H1 (cell line): ENCODE measurements around the gene USB1. TPM values are rescaled to one million over a fixed set of nuclear protein-coding genes. Genes with fewer than 3 reads are reported as not detected.

Experiments used
- CTCF ChIA-PET: fragments of 300-600 bp; sonication (Branson Sonifier 250); formaldehyde crosslinking; loops from one replicate; lab custom pipeline; 2021; ENCODE audit not compliant: partially characterized antibody; lab: Charles Lee
- POLR2A ChIA-PET: fragments of 300-600 bp; sonication (Branson Sonifier 250); formaldehyde crosslinking; loops from one replicate; lab custom pipeline; 2021; ENCODE audit warnings: inconsistent platforms; ENCODE audit not compliant: partially characterized antibody; lab: Charles Lee
- DNase-seq, 2 experiments: peaks; one replicate each; pipeline versions ENCODE4 v3.0.0 to v3.0.0-alpha.2; 2010 to 2022; ENCODE audit warnings: low spot score in 2 of 2, low read depth in 1 of 2, mixed read lengths in 1 of 2
- FAIRE-seq: peaks from 2 replicates; lab custom pipeline; 2011; peaks lifted over from hg19 to GRCh38; lab: Jason Lieb, UNC
- H2AFZ ChIP-seq: 2 replicates; pipeline ENCODE4 v1.8.1; 2012; ENCODE audit warnings: low read length, inconsistent platforms
- H2AK5ac ChIP-seq: 2 replicates; pipeline ENCODE4 v1.6.1; 2013; ENCODE audit warnings: low read depth, low read length
- H2BK120ac ChIP-seq: replicated peaks from 2 replicates; pipeline ENCODE3; 2013; ENCODE audit warnings: low read depth, low read length, inconsistent platforms
- H2BK12ac ChIP-seq: 2 replicates; pipeline ENCODE4 v1.6.1; 2013; ENCODE audit warnings: low read depth, low read length
- H2BK15ac ChIP-seq: 2 replicates; pipeline ENCODE4 v1.6.1; 2013; ENCODE audit warnings: low read length
- H2BK20ac ChIP-seq: 2 replicates; pipeline ENCODE4 v1.6.1; 2013; ENCODE audit warnings: low read length
- H2BK5ac ChIP-seq: 2 replicates; pipeline ENCODE4 v1.6.1; 2013; ENCODE audit warnings: low read depth, low read length
- H3K14ac ChIP-seq: 2 replicates; pipeline ENCODE4 v1.6.1; 2013; ENCODE audit warnings: inconsistent platforms; ENCODE audit not compliant: insufficient read length
- H3K18ac ChIP-seq: 2 replicates; pipeline ENCODE4 v1.6.1; 2013; ENCODE audit warnings: low read length; ENCODE audit errors: extremely low read depth
- H3K23ac ChIP-seq: 2 replicates; pipeline ENCODE4 v1.6.1; 2013; ENCODE audit warnings: inconsistent platforms; ENCODE audit not compliant: insufficient read length
- H3K23me2 ChIP-seq: 2 replicates; pipeline ENCODE4 v1.6.1; 2013; ENCODE audit warnings: low read depth, low read length
- H3K27ac ChIP-seq: 2 replicates; pipeline ENCODE4 v1.6.1; 2011; ENCODE audit warnings: low read depth, low read length, inconsistent platforms
- H3K27me3 ChIP-seq, 4 experiments: replicated peaks in 1 of 4; 1 replicate in 1 of 4; 2 replicates in 3 of 4; pipeline versions ENCODE4 v1.6.1 to v1.8.1; 2011 to 2013; ENCODE audit warnings: low read length in 3 of 4, mild to moderate bottlenecking in 3 of 4, inconsistent platforms in 2 of 4, mixed read lengths in 2 of 4, moderate library complexity in 1 of 4; ENCODE audit not compliant: control insufficient read depth in 3 of 4, insufficient read depth in 3 of 4; ENCODE audit errors: extremely low read depth in 1 of 4
- H3K36me3 ChIP-seq, 4 experiments: 2 replicates each; pipeline versions ENCODE4 v1.6.1 to v1.8.1; 2011 to 2013; ENCODE audit warnings: mild to moderate bottlenecking in 4 of 4, low read length in 3 of 4, moderate library complexity in 2 of 4, control low read depth in 1 of 4, inconsistent platforms in 1 of 4; ENCODE audit not compliant: insufficient read depth in 4 of 4, control insufficient read depth in 2 of 4
- H3K4ac ChIP-seq: replicated peaks from 2 replicates; pipeline ENCODE3; 2013; ENCODE audit warnings: low read length, low read depth, mixed read lengths, inconsistent platforms; ENCODE audit not compliant: insufficient read length
- H3K4me1 ChIP-seq, 4 experiments: replicated peaks in 1 of 4; 1 replicate in 1 of 4; 2 replicates in 3 of 4; pipeline versions ENCODE4 v1.6.1 to v1.8.1; 2011 to 2013; ENCODE audit warnings: low read length in 3 of 4, inconsistent platforms in 2 of 4, mixed read lengths in 1 of 4; ENCODE audit not compliant: insufficient read depth in 4 of 4, control insufficient read depth in 3 of 4
- H3K4me2 ChIP-seq, 2 experiments: 2 replicates each; pipeline versions ENCODE4 v1.6.1 to v1.8.1; 2011 to 2013; ENCODE audit warnings: low read depth in 2 of 2, low read length in 2 of 2, control low read depth in 1 of 2, inconsistent platforms in 1 of 2, mild to moderate bottlenecking in 1 of 2; ENCODE audit not compliant: insufficient read depth in 1 of 2
- H3K4me3 ChIP-seq, 4 experiments: fragments of 200-600, 300-600 bp in 1 of 4; sonication (generic), shearing (Covaris generic), sonication (Bioruptor Twin) in 1 of 4; 2 replicates each; pipeline versions ENCODE4 v1.5.1 to v1.8.1; 2011 to 2016; ENCODE audit warnings: low read length in 4 of 4, low read depth in 3 of 4, control low read depth in 2 of 4, inconsistent platforms in 2 of 4, mild to moderate bottlenecking in 2 of 4, mixed read lengths in 1 of 4, moderate library complexity in 1 of 4; ENCODE audit not compliant: insufficient read depth in 2 of 4; ENCODE audit errors: extremely low read depth in 1 of 4
- H3K56ac ChIP-seq: replicated peaks from 2 replicates; pipeline ENCODE3; 2013; ENCODE audit warnings: low read depth, mild to moderate bottlenecking, mixed read lengths, low read length, inconsistent platforms; ENCODE audit not compliant: insufficient read length
- H3K79me1 ChIP-seq: 2 replicates; pipeline ENCODE4 v1.6.1; 2013; ENCODE audit warnings: low read depth, low read length, control low read depth
- H3K79me2 ChIP-seq, 2 experiments: 2 replicates each; pipeline versions ENCODE4 v1.6.1 to v1.8.1; 2012 to 2013; ENCODE audit warnings: low read length in 2 of 2, mild to moderate bottlenecking in 2 of 2, inconsistent platforms in 1 of 2; ENCODE audit not compliant: insufficient read depth in 2 of 2, control insufficient read depth in 1 of 2
- H3K9ac ChIP-seq, 4 experiments: replicated peaks in 1 of 4; 1 replicate in 1 of 4; 2 replicates in 3 of 4; pipeline versions ENCODE4 v1.6.1 to v1.8.1; 2011 to 2013; ENCODE audit warnings: low read depth in 3 of 4, low read length in 3 of 4, control low read depth in 2 of 4, mild to moderate bottlenecking in 2 of 4, moderate library complexity in 2 of 4, inconsistent platforms in 1 of 4; ENCODE audit errors: extremely low read depth in 1 of 4
- H3K9me3 ChIP-seq, 2 experiments: 2 replicates each; pipeline versions ENCODE4 v1.6.1 to v1.8.1; 2012 to 2013; ENCODE audit warnings: mild to moderate bottlenecking in 2 of 2, moderate library complexity in 2 of 2, control low read depth in 1 of 2, inconsistent platforms in 1 of 2, low read depth in 1 of 2, low read length in 1 of 2, mixed read lengths in 1 of 2; ENCODE audit not compliant: insufficient read depth in 2 of 2
- H4K20me1 ChIP-seq, 2 experiments: replicated peaks in 1 of 2; 2 replicates each; pipeline versions ENCODE3 to v1.8.1; 2011 to 2013; ENCODE audit warnings: inconsistent platforms in 2 of 2, low read length in 2 of 2, mild to moderate bottlenecking in 1 of 2; ENCODE audit not compliant: insufficient read depth in 2 of 2, control insufficient read depth in 1 of 2
- H4K5ac ChIP-seq: 2 replicates; pipeline ENCODE4 v1.6.1; 2013; ENCODE audit warnings: low read length, low read depth, mixed read lengths, inconsistent platforms; ENCODE audit not compliant: insufficient read length
- H4K8ac ChIP-seq: 2 replicates; pipeline ENCODE4 v1.8.0; 2013; ENCODE audit warnings: mild to moderate bottlenecking, moderate library complexity, low read length, inconsistent platforms; ENCODE audit not compliant: insufficient read depth; ENCODE audit errors: extremely low read depth
- H4K91ac ChIP-seq: replicated peaks from 2 replicates; pipeline ENCODE3; 2013; ENCODE audit warnings: low read length, mixed read lengths, inconsistent platforms; ENCODE audit not compliant: insufficient read length
- RBBP5 ChIP-seq: IDR thresholded peaks from 2 replicates; pipeline ENCODE4 v1.7.1; 2012; ENCODE audit warnings: low read depth, mild to moderate bottlenecking, inconsistent platforms, low read length, moderate library complexity, borderline replicate concordance
- SRF ChIP-seq: IDR thresholded peaks from 2 replicates; pipeline ENCODE4 v1.6.1; 2011; ENCODE audit warnings: mild to moderate bottlenecking, low read depth, low read length, moderate library complexity
- WGBS, 2 experiments: shearing (Covaris generic) in 1 of 2; methylation state at CpG; one replicate each; pipeline versions ENCODE4 v1.1.6 to v1.1.7; 2013 to 2015; ENCODE audit warnings: low lambda C conversion rate in 2 of 2, mixed read lengths in 2 of 2, inconsistent platforms in 1 of 2, low coverage in 1 of 2, missing lambda C conversion rate in 1 of 2; ENCODE audit not compliant: insufficient replicate concordance in 2 of 2, insufficient coverage in 1 of 2, insufficient read length in 1 of 2; ENCODE audit errors: extremely low coverage in 1 of 2, missing lambda C conversion rate in 1 of 2; 5-methylcytosine and 5-hydroxymethylcytosine counted together
- polyA plus RNA-seq, 7 experiments: library from polyadenylated mRNA; depleted of rRNA in 3 of 7; stranded (reverse) in 5 of 7; unstranded in 2 of 7; fragments of >200 nt in 5 of 7; fragments of 200-250 nt in 2 of 7; gene quantifications; 1 replicate in 5 of 7; 2 replicates in 1 of 7; 4 replicates in 1 of 7; pipeline versions ENCODE4 v1.2.1 to v1.2.3, GENCODE V29; 2011 to 2013; ENCODE audit warnings: missing spikeins in 2 of 7, mixed read lengths in 2 of 7
- total RNA-seq: library from RNA; stranded (reverse); fragmentation: NEBNext Ultra II Directional; extraction: Animal tissue kit (Norgen Biotek cat#: 25700); gene quantifications from 2 replicates; pipeline ENCODE4 v1.2.1, GENCODE V29; 2021

The USB1 gene
- total and polyA plus RNA-seq, 2 of the 8 experiments (the other 6 are each of a cell fraction or from before 2014, with no cell fraction given): 65.4 to 75.9 TPM

DNA sequence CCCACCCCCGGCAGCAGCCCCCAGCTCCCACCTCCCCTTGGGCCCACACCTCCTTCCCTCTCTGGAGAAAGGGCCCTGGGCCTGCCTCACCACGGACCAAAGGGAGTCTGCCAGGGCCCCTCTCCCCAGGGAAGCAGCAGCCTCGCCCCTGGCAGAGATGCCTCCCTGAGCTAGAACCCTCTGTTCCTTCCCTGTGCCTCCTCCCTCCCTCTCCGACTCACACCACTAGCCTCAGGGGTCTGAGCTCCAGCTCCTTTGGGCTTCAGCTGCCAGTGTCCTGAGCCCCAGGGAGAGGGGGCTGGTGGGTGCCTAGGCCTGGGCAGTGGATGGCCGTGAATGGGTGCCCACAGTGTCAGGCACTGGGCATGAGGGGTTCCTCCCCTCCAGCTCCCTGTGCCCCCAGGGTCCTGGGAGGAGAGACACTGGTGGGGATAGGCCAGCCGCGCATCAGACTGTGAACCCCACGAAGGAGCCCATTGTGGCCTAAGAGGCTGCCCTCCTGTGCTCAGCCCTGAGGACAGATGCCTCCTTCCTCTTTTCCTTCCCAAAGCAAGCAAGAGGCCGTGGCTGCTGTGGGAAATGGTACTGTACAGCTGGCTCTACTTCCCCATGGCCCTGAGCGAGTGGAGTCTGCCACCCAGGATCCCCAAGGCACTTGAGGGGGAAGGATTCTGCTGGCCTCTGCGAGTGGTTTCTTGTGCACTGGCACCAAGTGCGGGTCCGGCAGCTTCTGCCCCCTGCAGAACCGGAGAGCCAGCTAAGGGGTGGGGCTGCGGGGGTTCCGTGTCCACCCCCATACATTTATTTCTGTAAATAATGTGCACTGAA is 45.1 kb downstream of the USB1 start:
- H3K9me3 ChIP-seq: no peaks in the 10 kb centered on the region
- no peak overlapping the region for H2AFZ ChIP-seq
- no peaks in the 10 kb centered on the region for H3K79me2 ChIP-seq
- no peak overlapping the region for H4K5ac ChIP-seq
- H3K4me3 ChIP-seq: no peak overlapping the region
- no peaks in the 10 kb centered on the region for H3K79me1 ChIP-seq
- H3K9ac ChIP-seq: no peak overlapping the region
- no peaks in the 10 kb centered on the region for H3K27me3 ChIP-seq
- H2BK20ac ChIP-seq: no peak overlapping the region
- no peak overlapping the region for H3K27ac ChIP-seq
- H3K56ac ChIP-seq: no peak overlapping the region
- ChIA-PET POLR2A (interaction anchor here (1.1 to 1.5 kb wide), 4 partner anchors 10 to 83 kb away, joined by 3 to 4 read pairs (median 3); partner anchors contain the start of gene CFAP20), CTCF (interaction anchor here (0.6 to 5.5 kb wide), 6 partner anchors 8 to 81 kb away, joined by 4 to 57 read pairs (median 12); no protein-coding TSS in a partner anchor)
- TF ChIP-seq SRF (no peak), RBBP5 (no peak)
- no peak overlapping the region for H4K91ac ChIP-seq
- H4K20me1 ChIP-seq: peaks cover 0 to 1% of the 10 kb centered on the region in 2 experiments
- peaks cover 0 to 15% (median 8%) of the 10 kb centered on the region in 4 experiments; a peak in 4 of 7 replicates for H3K4me1 ChIP-seq
- H4K8ac ChIP-seq: peak overlapping the region; percentile 12; the same call in 1 of the 2 replicates
- no peak overlapping the region for H3K23ac ChIP-seq
- H2AK5ac ChIP-seq: no peak overlapping the region
- no peak overlapping the region for H3K4ac ChIP-seq
- H3K18ac ChIP-seq: no peak overlapping the region
- no peak overlapping the region for H3K14ac ChIP-seq
- H3K36me3 ChIP-seq: peaks cover 0 to 19% (median 8%) of the 10 kb centered on the region in 4 experiments; a peak in 5 of 8 replicates
- WGBS, 2 experiments: 90% methylated on average over 12 of the region's 16 CpGs; no CpG with 5 or more reads in 1 of the 2 experiments
- no peak overlapping the region for H2BK15ac ChIP-seq
- no peaks in the 10 kb centered on the region for H3K23me2 ChIP-seq
- DNase-seq (no peak), FAIRE-seq (no peak)
- H2BK12ac ChIP-seq: no peak overlapping the region
- no peak overlapping the region for H2BK5ac ChIP-seq
- no peak overlapping the region for H2BK120ac ChIP-seq
- no peak overlapping the region for H3K4me2 ChIP-seq
